Measurements from ENCODE around the gene SELENOM. TPM values are rescaled to one million over a fixed set of nuclear protein-coding genes. Genes with fewer than 3 reads are reported as not detected.
A peak's percentile ranks its signal among the peaks of the same experiment; 100 is the strongest.
"Not testable (repeated sequence)": the region's sequence is repeated elsewhere in the genome, so short reads cannot be mapped to it uniquely, and the experiment has no call there.

Gene SELENOM
- total RNA-seq, 1 donor from 2014 or later, result 7.9 TPM

DNA sequence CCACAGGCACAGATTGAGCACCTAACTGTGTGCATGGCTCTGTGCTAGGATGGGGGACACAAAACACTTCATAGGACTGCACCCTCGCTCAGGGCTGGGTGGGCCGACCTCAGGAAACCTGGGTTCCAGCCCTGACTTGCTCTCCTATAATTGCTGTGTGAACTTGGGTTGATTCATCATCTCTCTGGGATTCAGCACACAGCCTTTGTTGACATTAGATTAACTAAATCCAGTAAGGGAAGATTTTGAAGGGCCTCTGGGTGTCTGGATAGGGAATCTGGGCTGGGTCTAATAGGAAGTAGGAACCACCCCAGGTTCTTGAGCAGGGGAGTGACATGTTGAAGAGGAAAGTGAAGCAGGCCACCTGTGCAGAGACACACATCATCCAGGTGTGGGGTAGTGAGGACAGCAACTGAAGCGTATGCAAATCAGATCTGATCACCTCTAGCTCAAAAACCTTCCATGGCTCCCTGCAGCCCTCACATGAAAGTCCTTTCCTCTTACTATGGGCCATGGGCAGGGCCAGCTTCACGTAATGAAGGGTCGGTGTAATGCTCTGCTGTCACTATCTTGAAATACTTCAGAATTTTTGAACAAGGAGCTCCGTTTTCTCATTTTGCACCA lies 37.6 kb downstream of the SELENOM start:
- H3K27ac Mint-ChIP-seq; H3K4me3 Mint-ChIP-seq (ENCODE audit: low read depth); DNase-seq (ENCODE audit: low spot score); H3K27me3 Mint-ChIP-seq (ENCODE audit: low read depth); H3K36me3 Mint-ChIP-seq (ENCODE audit: low read depth); intact Hi-C loops (cut with micrococcal nuclease); H3K9me3 Mint-ChIP-seq; H3K4me1 Mint-ChIP-seq (ENCODE audit: low read depth): not testable (repeated sequence)

DNA sequence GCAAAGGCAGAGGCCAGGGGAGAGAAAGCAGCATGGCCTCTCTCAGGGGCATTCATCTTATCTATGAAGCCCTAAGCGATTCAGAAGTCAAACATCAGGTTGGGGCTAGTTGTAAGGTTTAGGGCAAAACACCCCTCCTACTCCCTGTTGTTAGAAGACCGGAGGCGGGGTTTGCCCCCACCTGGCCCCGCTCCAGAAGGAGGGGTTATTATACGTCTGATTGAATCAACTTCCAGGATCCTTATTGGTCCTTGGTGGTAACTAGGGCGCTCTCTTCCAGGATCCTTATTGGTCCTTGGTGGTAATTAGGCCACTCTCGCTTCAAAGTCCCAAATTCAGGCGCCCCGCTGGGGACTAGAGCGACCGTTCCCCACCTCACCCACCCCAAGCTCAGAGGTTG lies 38.4 kb downstream of the SELENOM start:
- Mint-ChIP-seq H3K9me3 (no peaks in the 10 kb centered on the region), H3K4me1 (ENCODE audit: low read depth) (no peaks in the 10 kb centered on the region), H3K4me3 (ENCODE audit: low read depth) (no peak overlapping the region), H3K36me3 (ENCODE audit: low read depth) (no peaks in the 10 kb centered on the region), H3K27ac (no peak overlapping the region), H3K27me3 (ENCODE audit: low read depth) (no peaks in the 10 kb centered on the region)
- DNase-seq (ENCODE audit: low spot score), result no peak
- intact Hi-C loops (cut with micrococcal nuclease), result no loop called here

DNA sequence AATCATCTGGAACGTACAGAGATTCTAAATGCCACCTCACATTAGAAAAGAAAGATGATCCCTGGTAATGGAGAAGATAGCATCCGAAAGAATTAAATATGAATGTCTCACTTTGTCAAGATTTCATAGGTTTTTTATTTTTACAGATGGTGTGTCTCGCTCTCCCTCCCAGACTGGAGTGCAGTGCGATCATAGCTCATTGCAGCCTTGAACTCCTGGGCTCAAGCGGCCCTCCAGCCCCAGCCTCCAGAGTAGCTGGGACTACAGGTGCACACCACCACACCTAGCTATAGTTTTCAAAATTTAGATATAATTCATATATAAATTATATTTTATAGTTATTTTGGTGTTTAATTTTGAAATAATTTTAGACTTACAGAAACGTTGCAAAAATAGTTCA lies 43.0 kb downstream of the SELENOM start:
- no peaks in the 10 kb centered on the region for H3K9me3 Mint-ChIP-seq
- no peak overlapping the region for H3K27ac Mint-ChIP-seq
- H3K36me3 Mint-ChIP-seq (ENCODE audit: low read depth), result no peaks in the 10 kb centered on the region
- H3K4me1 Mint-ChIP-seq (ENCODE audit: low read depth), result no peaks in the 10 kb centered on the region
- H3K4me3 Mint-ChIP-seq (ENCODE audit: low read depth), result peak overlapping the region; percentile 0
- H3K27me3 Mint-ChIP-seq (ENCODE audit: low read depth), result no peaks in the 10 kb centered on the region
- DNase-seq (ENCODE audit: low spot score), result no peak
- intact Hi-C loops (cut with micrococcal nuclease), result no loop called here

DNA sequence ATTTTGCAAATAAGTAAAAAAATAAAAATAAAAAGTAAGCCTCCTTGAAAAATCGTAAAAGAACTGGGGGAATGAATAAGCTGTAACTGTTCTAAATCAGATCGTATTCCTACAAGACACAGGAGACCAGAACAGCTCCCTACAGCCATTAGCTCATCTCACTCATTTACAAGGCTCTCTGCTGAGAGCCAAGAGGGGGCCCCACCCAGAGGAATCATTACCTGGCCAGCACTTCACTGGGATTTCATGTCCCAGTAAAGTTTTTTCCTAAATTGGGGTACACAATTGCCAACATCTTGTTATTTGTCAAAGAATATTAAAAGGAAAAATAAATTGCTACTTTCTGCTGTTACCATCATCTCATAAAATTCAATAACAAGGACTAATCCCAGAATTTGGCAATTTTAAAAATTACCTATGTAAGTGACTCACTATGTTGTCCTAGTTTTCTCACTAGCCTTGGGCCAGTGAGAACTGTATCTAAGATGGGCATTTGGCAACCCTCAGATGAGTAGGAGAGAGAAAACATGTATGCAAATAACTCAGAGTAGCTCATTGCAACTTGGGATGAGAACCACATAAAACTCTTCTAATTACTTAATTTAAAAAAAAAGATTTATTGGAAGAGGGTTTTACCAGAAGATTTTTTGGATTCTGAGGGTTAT lies 44.7 kb downstream of the SELENOM start:
- Mint-ChIP-seq H3K4me3 (ENCODE audit: low read depth) (no peak overlapping the region), H3K4me1 (ENCODE audit: low read depth) (no peaks in the 10 kb centered on the region), H3K27me3 (ENCODE audit: low read depth) (no peaks in the 10 kb centered on the region), H3K36me3 (ENCODE audit: low read depth) (no peaks in the 10 kb centered on the region), H3K27ac (no peak overlapping the region), H3K9me3 (no peaks in the 10 kb centered on the region)
- DNase-seq (ENCODE audit: low spot score), result no peak
- intact Hi-C loops (cut with micrococcal nuclease), result no loop called here

DNA sequence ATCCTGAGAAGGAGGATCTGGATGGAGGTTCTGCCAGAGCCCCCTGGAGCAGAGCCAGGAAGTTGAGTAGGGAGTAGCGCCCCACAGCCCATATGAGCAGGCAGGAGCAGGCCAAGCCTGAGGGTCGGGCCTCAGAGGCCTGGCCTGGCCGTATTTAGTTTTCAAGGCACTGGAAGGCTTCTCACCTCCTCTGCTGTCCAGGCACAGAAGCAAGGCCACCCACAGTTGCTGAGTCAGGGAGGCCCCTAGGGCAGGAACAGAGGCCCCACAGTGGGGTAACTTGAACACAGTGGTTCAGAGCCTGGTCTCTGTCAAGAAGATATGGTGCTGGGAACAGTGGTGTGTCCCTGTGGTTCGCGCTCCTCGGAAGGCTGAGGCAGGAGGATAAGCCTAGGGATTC lies 47.7 kb downstream of the SELENOM start:
- intact Hi-C loops (cut with micrococcal nuclease); H3K4me1 Mint-ChIP-seq (ENCODE audit: low read depth); H3K9me3 Mint-ChIP-seq; H3K27ac Mint-ChIP-seq; H3K4me3 Mint-ChIP-seq (ENCODE audit: low read depth); H3K36me3 Mint-ChIP-seq (ENCODE audit: low read depth); DNase-seq (ENCODE audit: low spot score); H3K27me3 Mint-ChIP-seq (ENCODE audit: low read depth): not testable (repeated sequence)

DNA sequence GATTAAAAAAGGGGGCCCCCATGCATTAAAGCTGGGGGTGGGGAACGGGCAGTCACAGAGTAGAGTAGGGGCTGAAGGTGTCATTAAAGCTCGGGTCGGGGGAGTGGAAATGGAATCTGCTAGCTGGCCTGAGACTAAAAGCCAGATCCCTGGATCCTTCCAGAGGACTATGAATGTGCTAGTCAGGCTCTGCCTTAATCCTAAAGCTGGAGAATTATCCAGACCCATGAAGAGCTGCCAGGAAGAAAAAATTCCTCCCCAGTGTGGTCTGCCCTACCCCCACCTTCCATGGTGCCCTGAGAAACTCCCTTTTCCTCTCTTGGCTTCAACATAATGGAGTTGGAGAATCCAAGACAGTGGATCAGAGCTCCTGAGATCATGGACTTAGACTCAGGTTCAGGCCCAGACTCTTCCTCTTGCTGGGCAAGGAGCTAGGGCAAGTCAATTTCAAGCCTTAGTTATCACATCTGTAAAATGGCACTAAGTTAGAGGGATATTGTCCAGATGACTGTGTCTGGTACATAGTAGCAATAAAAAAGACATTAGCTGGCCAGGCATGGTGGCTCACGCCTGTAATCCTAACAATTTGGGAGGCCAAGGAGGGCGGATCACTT lies 50.3 kb downstream of the SELENOM start:
- Mint-ChIP-seq H3K36me3 (ENCODE audit: low read depth) (no peaks in the 10 kb centered on the region), H3K27me3 (ENCODE audit: low read depth) (no peaks in the 10 kb centered on the region), H3K4me3 (ENCODE audit: low read depth) (no peak overlapping the region), H3K27ac (no peak overlapping the region), H3K4me1 (ENCODE audit: low read depth) (no peaks in the 10 kb centered on the region), H3K9me3 (no peaks in the 10 kb centered on the region)
- DNase-seq (ENCODE audit: low spot score), result no peak
- intact Hi-C loops (cut with micrococcal nuclease), result no loop called here

DNA sequence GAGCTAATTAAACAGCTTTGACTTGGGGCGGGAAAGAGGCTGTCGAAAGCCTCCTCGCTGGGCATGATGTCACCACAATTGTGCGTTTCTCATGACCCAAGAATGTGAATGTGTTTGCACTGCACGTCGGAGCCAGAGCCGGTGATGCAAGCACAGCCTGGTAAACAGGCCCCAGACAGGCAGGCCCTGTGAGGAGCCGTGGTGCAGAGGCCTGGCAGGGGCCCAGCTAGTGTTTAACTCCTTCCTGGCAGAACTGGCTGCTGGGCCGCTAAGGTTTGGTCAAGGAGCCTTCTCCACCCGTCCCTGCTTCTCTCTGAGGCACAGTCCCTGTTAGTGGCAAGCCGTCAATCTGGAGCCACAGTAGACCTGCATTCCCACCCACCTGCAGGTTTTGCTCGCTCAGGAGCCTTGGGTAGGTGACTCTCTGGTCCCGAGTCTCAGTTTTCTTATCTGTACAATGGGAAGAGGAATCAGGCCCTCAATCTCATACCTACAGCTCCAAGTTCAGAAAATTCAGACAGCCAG lies 51.7 kb downstream of the SELENOM start:
- intact Hi-C loops (cut with micrococcal nuclease), result no loop called here
- Mint-ChIP-seq H3K36me3 (ENCODE audit: low read depth) (no peaks in the 10 kb centered on the region), H3K4me1 (ENCODE audit: low read depth) (no peaks in the 10 kb centered on the region), H3K9me3 (no peaks in the 10 kb centered on the region), H3K4me3 (ENCODE audit: low read depth) (no peak overlapping the region), H3K27me3 (ENCODE audit: low read depth) (no peaks in the 10 kb centered on the region), H3K27ac (no peak overlapping the region)
- DNase-seq (ENCODE audit: low spot score), result no peak

DNA sequence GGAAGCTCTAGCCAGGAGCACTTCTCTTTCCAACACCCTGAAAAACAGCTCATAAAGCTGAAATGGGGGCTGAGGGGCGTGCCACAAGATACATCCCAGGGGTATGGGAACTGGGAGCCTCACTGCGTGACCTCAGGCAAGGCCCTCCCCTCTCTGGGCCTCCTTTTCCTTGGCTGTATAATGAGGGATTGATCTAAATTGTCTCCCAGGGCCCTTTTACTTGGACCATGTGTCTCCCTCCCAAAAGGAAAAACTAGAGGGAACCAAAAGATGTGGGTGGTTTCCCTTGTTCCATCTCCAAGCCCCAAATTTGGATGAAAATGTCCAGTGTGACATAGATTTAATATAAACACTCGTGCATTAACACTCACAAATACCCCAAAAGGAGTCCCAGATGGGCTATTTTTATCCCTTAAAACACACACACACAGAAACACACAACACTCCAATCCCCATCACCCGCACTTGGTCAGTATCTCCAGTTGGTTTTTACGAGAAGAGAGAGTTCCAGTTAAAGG lies 52.2 kb downstream of the SELENOM start:
- no peaks in the 10 kb centered on the region for H3K27me3 Mint-ChIP-seq (ENCODE audit: low read depth)
- intact Hi-C loops (cut with micrococcal nuclease), result no loop called here

More for the DNA sequence above, 52.2 kb downstream of the SELENOM start:
- Mint-ChIP-seq H3K4me3 (ENCODE audit: low read depth) (no peak overlapping the region), H3K36me3 (ENCODE audit: low read depth) (no peaks in the 10 kb centered on the region), H3K27ac (no peak overlapping the region), H3K9me3 (no peaks in the 10 kb centered on the region), H3K4me1 (ENCODE audit: low read depth) (no peaks in the 10 kb centered on the region)
- no peak for DNase-seq (ENCODE audit: low spot score)

Other genes starting within 250 kb of the SELENOM start
- gene MORC2, start 138.8 kb downstream of the SELENOM start, total RNA-seq, result 37.2 and 42.1 TPM in 2 replicates
- gene TUG1, start 138.3 kb downstream of the SELENOM start, total RNA-seq, result 66.9 and 68.2 TPM in 2 replicates
- 27.0 and 28.9 TPM in 2 replicates for gene SMTN, start 26.2 kb downstream of the SELENOM start, total RNA-seq
- gene INPP5J, start 15.4 kb upstream of the SELENOM start, total RNA-seq, result 0.18 and 0.30 TPM in 2 replicates
- gene PLA2G3, start 32.9 kb upstream of the SELENOM start, total RNA-seq, result not detected in 2 replicates
- 15.5 and 18.1 TPM in 2 replicates for gene RNF185, start 52.6 kb upstream of the SELENOM start, total RNA-seq
- gene LIMK2, start 104.7 kb upstream of the SELENOM start, total RNA-seq, result 31.1 and 33.9 TPM in 2 replicates
- gene PIK3IP1, start 184.9 kb upstream of the SELENOM start, total RNA-seq, result 9.3 and 10.4 TPM in 2 replicates
- gene PATZ1, start 238.8 kb upstream of the SELENOM start, total RNA-seq, result 30.6 and 31.0 TPM in 2 replicates